Motor neuron (in vitro differentiated cells): ENCODE data around the gene METAP1. TPM values are rescaled to one million over a fixed set of nuclear protein-coding genes. Genes with fewer than 3 reads are reported as not detected.
"Not testable (repeated sequence)": the region's sequence is repeated elsewhere in the genome, so short reads cannot be mapped to it uniquely, and the experiment has no call there.

Experiments used
- ATAC-seq, 8 experiments: fragments of 200-7000 bp; cut with Tn5 transposase; replicated peaks in 6 of 8; 2 replicates each; pipeline ENCODE4 v1.8.0; 2021; ENCODE audit warnings: mild to moderate bottlenecking in 8 of 8, moderate library complexity in 8 of 8
- H3K27ac ChIP-seq, 2 donors: fragments of 250-450 bp; sonication (Bioruptor Pico); 2 replicates each; pipeline ENCODE4 v1.9.0; 2021; ENCODE audit warnings: antibody characterized with exemption in 2 of 2, mild to moderate bottlenecking in 2 of 2, moderate library complexity in 1 of 2
- H3K4me1 ChIP-seq, 2 donors: fragments of 250-450 bp; sonication (Bioruptor Pico); replicated peaks in 1 of 2; 2 replicates each; pipeline ENCODE4 v1.6.1; 2021; ENCODE audit warnings: antibody characterized with exemption in 2 of 2, mild to moderate bottlenecking in 2 of 2, moderate library complexity in 1 of 2
- H3K4me3 ChIP-seq, 5 donors: fragments of 250-450 bp; sonication (Bioruptor Pico); 2 replicates each; pipeline ENCODE4 v1.9.0; 2021; ENCODE audit warnings: antibody characterized with exemption in 5 of 5, mild to moderate bottlenecking in 5 of 5, moderate library complexity in 4 of 5
- WGBS, 10 experiments: fragments of 450-650 bp; shearing (Covaris generic); methylation state at CpG; one replicate each; pipeline ENCODE4 v1.0.0; 2022; 5-methylcytosine and 5-hydroxymethylcytosine counted together
- in situ Hi-C, 9 experiments: fragments of 400-800 bp; cut with MboI; loops; one replicate each; pipeline ENCODE4 v1.15.0; 2021; ENCODE audit warnings: low sequenced_read_pairs in 9 of 9, low pct_unique_long_range_greater_than_20kb in 2 of 9; ENCODE audit not compliant: unreplicated experiment in 9 of 9
- total RNA-seq, 8 experiments: library from RNA; unstranded; fragments of 300-600 nt; gene quantifications; 2 replicates each; pipeline versions ENCODE4 v1.2.3 to v1.2.4, GENCODE V29; 2022

METAP1 gene
- total RNA-seq, 8 experiments from 2014 or later: 20.3 to 35.3 (median 30.3) TPM

DNA sequence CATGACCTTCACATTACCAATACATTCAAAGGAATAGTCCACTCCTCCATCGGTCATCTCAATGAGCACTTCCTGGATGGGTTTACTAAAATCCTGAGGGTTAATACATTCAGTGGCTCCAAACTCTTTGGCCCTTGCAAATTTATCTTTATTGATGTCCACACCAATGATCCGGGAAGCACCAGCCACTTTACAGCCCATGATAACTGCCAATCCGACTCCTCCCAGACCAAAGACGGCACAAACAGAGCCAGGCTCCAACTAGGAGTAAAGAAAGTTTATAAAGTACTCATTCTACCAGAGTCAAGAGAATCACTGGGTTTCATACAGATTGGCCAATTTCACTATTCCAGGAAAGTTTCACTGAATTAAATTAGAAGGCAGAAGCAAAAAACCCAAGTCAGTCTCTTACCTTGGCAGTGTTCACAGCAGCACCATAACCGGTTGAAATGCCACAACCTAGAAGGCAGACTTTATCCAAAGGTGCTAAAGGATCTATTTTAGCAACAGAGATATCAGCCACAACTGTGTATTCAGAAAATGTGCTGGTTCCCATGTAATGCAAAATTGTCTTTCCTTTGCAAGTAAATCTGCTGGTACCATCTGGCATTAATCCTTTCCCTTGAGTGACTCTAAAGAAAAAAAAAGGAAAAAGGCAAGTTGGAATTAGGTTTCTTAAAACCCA, 80.9 kb downstream of the METAP1 start:
- no peak overlapping the region for H3K27ac ChIP-seq
- 75 to 100% (median 94%) methylated on average over 1 to 5 of the region's 5 CpGs; no CpG with 5 or more reads in 1 of the 10 experiments for WGBS, 10 experiments
- in situ Hi-C loops: no loop called here

DNA sequence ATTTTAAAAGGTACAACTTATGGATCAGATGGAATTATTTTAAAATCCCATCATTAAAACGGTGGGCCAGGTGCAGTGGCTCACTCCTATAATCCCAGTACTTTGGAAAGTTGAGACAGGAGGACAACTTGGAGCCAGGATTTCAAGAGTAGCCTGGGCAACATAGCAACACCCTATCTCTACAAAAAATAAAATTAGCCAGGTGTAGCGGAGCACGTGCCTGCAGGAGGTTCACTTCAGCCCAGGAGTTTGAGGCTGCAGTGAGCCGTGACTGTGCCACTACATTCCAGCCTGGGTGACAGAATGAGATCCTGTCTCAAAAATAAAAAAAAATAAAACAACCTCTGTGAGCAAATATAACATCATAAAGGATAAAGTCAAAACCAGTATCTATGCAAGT, 81.7 kb downstream of the METAP1 start:
- WGBS, 10 experiments: 75 to 100% (median 91%) methylated on average over 1 to 4 of the region's 4 CpGs; no CpG with 5 or more reads in 1 of the 10 experiments
- Histone ChIP-seq H3K4me1 (no peaks in the 10 kb centered on the region), H3K27ac (no peak overlapping the region), H3K4me3 (no peak overlapping the region)
- in situ Hi-C loops: no loop called here
- no peak for ATAC-seq

More for the DNA sequence above, 80.9 kb downstream of the METAP1 start:
- no peak for ATAC-seq
- Histone ChIP-seq H3K4me3 (no peak overlapping the region), H3K4me1 (no peaks in the 10 kb centered on the region)

DNA sequence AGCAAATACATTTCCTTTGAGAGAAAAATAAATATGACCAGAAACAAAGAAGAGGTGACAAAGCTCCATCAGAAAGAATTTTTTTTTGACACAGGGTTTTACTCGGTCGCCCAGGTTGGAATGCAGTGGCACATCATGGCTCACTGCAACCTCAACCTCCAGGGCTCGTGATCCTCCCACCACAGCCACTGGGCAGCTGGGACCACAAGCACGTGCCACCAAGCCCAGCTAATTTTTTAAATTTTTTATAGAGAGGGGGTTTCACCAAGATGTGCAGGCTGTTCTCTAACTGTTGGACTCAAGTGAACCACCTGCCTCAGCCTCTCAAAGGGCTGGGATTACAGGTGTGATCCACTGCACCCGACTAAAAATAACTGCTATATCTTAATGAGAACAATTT, 82.8 kb downstream of the METAP1 start:
- no peak for ATAC-seq
- 88 to 100% (median 100%) methylated on average over 1 to 5 of the region's 5 CpGs; no CpG with 5 or more reads in 3 of the 10 experiments for WGBS, 10 experiments

DNA sequence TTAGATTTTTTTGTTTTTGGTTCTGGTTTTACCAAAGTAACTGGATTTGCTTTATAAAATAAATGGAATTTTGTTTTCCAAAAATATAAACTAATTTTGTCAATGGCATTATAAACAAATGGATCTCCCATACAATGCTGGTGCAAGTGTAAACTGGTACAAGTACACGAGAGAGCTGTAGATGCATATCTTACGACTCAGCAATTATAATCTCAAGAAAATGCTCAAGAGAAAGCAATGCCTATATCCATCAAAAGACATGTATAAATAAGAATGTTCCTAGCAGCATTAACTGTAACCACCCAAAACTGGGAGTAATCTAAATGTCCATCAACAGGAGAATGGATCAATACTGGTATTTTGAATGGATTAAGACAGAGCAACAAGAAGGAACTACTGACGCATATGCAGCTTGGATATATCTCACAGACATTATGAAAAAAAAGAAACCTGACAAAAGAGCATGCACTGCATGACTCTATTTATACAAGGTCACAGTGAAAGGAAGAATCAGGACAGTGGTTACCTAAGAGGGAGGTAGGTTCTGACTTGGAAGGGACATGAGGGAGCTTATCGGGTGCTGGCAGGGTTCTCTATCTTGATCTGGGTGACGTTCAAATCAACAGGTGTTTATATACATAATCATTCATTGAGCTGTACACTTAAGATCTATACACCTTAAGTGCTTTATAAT, 83.6 kb downstream of the METAP1 start:
- H3K27ac ChIP-seq: no peak overlapping the region
- H3K4me3 ChIP-seq: no peak overlapping the region
- no peaks in the 10 kb centered on the region for H3K4me1 ChIP-seq
- in situ Hi-C loops: no loop called here
- ATAC-seq: no peak
- 69 to 100% (median 94%) methylated on average over 1 to 5 of the region's 5 CpGs for WGBS, 10 experiments

More for the DNA sequence above, 82.8 kb downstream of the METAP1 start:
- Histone ChIP-seq H3K4me3 (no peak overlapping the region), H3K27ac (no peak overlapping the region), H3K4me1 (no peaks in the 10 kb centered on the region)
- in situ Hi-C loops: no loop called here

DNA sequence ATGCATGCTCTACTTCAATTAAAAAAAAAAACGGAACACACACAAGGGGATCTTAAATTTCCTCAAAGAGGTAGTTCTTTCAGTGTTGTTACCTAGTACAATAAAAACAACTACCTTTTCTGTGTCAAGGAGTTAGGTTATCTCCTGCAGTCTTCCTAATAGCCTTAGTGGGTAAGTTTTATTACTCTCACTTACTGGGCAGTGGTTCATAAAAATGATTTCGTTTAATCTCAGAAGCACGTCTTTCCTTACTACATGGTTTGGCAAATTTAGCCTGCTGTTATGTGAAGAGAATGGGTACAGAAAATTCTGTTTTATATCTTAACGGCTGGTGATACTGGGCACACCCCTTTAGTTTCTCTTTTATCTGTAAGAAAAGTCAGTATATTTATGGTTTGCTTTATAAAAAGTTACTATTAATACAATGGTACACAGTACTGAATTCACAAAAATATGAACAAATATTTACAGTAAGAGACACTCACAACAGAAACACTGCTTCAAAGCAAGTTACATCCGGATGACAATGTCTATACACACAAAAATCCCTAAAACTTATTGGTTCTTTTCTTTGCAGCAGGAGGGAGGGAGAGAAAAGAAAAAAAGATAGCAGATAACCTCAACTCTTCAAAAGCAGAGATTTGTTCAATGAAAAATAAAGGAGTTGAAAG, 84.2 kb downstream of the METAP1 start:
- Histone ChIP-seq H3K4me1 (no peaks in the 10 kb centered on the region), H3K27ac (no peak overlapping the region), H3K4me3 (no peak overlapping the region)
- WGBS, 10 experiments: 65 to 100% (median 96%) methylated on average over 1 to 5 of the region's 5 CpGs
- in situ Hi-C loops: no loop called here
- no peak for ATAC-seq

DNA sequence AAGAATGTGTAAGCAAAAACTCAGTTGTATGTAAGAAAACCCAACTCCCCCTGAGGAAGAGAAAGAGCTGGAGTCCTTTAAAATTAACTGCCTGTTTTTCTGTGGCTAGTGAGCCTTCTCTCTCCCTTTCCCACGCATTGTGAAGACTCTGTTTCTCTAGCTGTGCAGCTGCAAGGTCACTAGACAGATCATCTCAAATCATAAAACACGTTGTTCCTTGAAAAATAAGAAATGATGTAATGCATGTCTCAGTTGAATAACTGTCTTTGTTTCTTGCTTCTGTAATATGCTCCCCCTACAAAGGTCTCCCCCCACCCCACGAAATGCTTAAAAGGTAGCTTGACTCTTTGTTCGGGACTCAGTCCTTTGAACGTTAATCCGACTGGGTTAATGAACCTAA, 85.3 kb downstream of the METAP1 start:
- H3K27ac ChIP-seq, H3K4me3 ChIP-seq, ATAC-seq, H3K4me1 ChIP-seq, in situ Hi-C loops: not testable (repeated sequence)
- 42 to 92% (median 70%) methylated on average over 2 to 6 of the region's 6 CpGs for WGBS, 10 experiments

DNA sequence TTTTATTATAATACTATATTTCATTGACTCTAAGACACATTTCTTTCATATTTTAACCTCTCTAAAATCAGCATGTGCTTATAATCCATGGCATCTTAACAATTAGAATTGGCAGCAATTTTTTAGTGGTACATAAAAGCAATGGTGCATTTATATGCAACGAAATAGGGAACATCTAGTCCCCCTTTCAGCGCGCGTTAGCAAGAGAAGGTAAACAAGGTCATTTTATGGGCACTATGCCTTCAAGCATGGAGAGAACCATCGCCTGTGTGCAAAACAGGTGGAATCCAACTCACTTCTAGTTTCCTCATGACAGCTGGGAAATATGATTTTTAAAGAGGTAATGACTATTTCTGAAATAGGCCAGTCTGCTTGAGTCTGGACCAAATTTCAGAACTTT, 86.7 kb downstream of the METAP1 start:
- H3K4me1 ChIP-seq: peaks cover 0 to 7% of the 10 kb centered on the region in 2 donors
- H3K27ac ChIP-seq: no peak overlapping the region
- in situ Hi-C loops: no loop called here
- WGBS, 10 experiments: 60 to 100% (median 96%) methylated on average over 1 to 5 of the region's 5 CpGs; no CpG with 5 or more reads in 1 of the 10 experiments
- ATAC-seq: no peak
- no peak overlapping the region for H3K4me3 ChIP-seq

DNA sequence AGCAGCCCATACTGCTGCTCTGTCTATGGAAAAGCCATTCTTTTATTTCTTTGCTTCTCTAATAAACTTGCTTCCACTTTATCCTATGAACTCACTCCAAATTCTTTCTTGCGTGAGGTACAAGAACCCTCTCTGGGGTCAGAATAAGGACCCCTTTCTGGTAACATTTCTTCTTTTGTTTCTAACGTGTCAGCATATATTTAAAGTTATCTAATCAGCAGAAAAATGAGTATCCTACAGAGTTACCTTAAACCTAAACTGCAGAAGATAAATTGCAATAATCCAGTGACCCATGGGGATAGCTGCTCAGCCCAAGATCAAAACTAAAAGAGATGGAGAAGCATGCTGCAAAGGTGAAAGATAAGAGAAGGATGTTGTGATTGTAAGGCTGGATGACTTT, 89.1 kb downstream of the METAP1 start:
- H3K27ac ChIP-seq: no peak overlapping the region
- no peak overlapping the region for H3K4me3 ChIP-seq
- peaks cover 0 to 7% of the 10 kb centered on the region in 2 donors for H3K4me1 ChIP-seq
- in situ Hi-C loops: no loop called here
- 42 to 100% (median 95%) methylated on average over 1 to 2 of the region's 2 CpGs for WGBS, 10 experiments
- no peak for ATAC-seq

DNA sequence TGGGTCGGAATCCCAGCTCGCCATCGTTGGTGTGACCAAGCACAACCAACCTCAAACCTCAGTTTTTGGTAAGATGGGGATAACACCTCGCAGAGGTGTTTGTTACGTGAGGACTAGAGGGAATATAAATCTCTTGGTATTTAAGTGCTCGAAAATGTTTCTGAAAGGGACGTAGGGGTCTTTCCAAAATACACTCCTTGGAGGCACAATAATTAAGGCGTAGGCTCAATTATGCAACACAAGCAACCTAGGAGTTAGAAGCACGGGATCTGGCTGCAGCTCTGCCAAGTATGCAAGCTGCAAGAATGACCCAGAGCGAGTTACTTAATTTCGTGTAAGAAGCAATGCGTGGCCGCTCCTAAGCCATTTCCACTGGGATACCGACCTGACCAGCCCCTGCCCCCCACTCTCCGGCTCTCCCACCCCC, 92.5 kb downstream of the METAP1 start:
- Histone ChIP-seq H3K4me1 (peaks cover 17 to 20% of the 10 kb centered on the region in 2 donors), H3K27ac (peak overlapping the region; percentile 73 to 89), H3K4me3 (peak overlapping the region; percentile 61 to 99 (median 77))
- peak; percentile 59 to 69 (median 62) for ATAC-seq
- in situ Hi-C loops: no loop called here
- 0% methylated on average over 1 to 13 of the region's 15 CpGs; no CpG with 5 or more reads in 1 of the 10 experiments for WGBS, 10 experiments

DNA sequence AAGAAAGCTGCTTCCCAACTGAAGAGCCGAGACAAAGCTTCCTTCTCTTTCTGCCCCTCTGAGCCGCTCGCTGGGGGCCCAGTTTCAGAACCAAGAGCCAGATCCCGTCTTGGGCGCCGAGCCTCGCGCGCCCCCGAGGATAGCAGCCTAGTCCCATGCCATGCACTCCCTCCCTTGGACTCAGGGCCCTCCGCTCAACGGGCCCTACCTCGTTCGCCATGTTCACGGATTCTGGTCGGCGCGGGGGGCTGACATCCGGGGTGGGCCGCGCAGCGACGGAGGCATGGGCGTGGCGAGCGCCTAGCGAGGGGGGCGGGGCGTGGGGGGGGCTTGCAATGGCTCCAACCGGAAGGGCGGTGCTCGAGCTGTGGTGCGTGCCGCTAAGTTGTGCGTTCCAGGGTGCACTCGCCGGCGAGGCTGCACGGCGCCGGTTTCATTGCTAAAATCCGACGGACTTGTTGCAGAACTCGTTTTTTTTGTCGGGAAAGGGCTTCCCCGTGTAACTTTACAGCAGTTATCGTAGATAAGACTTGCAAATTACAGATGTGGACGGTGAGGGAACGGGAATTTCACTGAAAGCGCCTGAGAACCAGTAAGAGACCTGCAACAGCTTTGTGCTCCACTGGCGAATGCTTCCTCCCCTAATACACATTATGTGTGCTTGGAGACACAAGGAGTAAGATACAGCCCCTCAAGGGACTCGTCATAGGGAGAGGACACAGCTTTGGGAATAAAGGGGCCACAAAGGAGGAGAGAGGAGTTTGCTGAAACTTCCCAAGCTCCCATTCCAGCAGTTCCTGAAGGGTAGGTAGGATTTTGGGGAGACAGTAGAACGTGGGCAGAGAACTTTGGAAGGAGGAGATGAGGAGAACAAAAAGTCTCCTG, 93.2 kb downstream of the METAP1 start, which contains the start of gene ADH5:
TSS of gene ADH5 (minus strand) at position 308 of the 885 bp plus-strand sequence. CDS start at position 220, 88 bp downstream.
- H3K27ac ChIP-seq: peak within 1 kb of the TSS; percentile 73 to 89
- H3K4me3 ChIP-seq: peak within 1 kb of the TSS; percentile 61 to 99 (median 77)
- ATAC-seq: peak; percentile 79 to 95 (median 90)
- 0 to 2% (median 0%) methylated on average over 1 to 18 of the region's 53 CpGs; no CpG with 5 or more reads in 2 of the 10 experiments for WGBS, 10 experiments
- H3K4me1 ChIP-seq: peaks cover 17 to 20% of the 10 kb centered on the region in 2 donors
- in situ Hi-C loops: no loop called here

DNA sequence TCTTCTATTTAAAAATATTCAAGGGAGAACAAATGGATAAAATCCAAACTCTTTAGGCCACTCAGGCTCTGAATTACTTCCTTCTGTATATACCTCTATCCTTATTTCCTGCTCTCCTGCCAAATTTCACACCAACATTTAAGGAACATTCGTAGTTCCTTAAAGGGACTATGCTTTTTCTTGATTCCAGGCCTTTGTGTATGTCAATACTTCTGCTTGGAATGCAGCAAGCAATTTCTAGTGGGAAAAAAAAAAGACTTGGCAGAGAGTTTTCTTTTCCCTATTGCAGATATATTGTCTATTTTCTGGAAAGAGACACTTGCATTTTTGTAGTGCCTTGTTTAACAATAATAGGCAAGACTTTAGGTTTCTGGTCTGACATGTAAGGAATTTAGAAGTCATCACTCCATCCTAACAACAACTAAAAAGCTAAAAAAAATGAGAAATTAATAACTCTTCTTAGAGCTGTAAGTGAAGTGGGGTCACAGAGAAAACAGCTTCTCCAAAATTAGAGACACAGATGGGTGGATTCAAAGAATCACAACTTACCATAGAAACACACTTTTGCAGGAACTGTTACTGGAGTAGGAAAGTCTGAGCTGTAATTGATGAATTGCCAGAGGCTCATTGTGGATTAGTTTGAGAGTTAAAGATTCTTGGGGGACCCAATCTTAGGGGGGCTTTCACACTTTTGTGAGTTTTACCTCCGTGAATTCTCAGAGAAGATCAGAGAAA, 95.1 kb downstream of the METAP1 start:
- Histone ChIP-seq H3K4me3 (peak overlapping the region; percentile 7 to 84 (median 74)), H3K4me1 (peaks cover 17 to 20% of the 10 kb centered on the region in 2 donors), H3K27ac (peak overlapping the region in 1 of 2 donors; percentile 40)
- no peak for ATAC-seq
- in situ Hi-C loops: no loop called here
- WGBS, 10 experiments: 0 to 100% (median 71%) methylated on average over 1 to 2 of the region's 2 CpGs

DNA sequence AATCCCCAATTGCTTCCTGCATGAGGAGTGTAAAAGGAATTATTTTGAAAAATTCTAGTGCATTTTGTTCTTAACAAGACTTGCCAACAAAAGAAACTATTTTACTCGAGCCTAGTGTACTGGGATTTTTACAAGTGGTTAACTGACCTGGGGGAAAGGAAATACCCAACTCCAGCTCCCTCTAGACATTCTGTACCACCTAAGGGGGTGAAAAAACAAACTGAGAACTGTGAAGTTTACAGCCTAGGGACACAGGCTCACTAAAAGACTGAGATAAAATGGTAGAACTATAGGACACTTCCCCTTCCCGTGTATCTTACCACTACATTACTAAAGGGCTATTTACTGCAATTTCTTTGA, 95.7 kb downstream of the METAP1 start:
- no peak for ATAC-seq
- Histone ChIP-seq H3K4me1 (peaks cover 17 to 20% of the 10 kb centered on the region in 2 donors), H3K4me3 (peak overlapping the region; percentile 5 to 84 (median 7)), H3K27ac (peak overlapping the region in 1 of 2 donors; percentile 40)
- WGBS, 10 experiments: 0 to 56% (median 29%) methylated on average over 1 to 2 of the region's 2 CpGs; no CpG with 5 or more reads in 2 of the 10 experiments
- in situ Hi-C loops: no loop called here
